Measurements from ENCODE around the gene DIDO1. TPM values are rescaled to one million over a fixed set of nuclear protein-coding genes. Genes with fewer than 3 reads are reported as not detected.

Gene DIDO1
- total and polyA plus RNA-seq, 9 of the 15 experiments (the other 6 are each of a cell fraction or from before 2014, with no cell fraction given): 4.4 to 46.8 (median 31.2) TPM

DNA sequence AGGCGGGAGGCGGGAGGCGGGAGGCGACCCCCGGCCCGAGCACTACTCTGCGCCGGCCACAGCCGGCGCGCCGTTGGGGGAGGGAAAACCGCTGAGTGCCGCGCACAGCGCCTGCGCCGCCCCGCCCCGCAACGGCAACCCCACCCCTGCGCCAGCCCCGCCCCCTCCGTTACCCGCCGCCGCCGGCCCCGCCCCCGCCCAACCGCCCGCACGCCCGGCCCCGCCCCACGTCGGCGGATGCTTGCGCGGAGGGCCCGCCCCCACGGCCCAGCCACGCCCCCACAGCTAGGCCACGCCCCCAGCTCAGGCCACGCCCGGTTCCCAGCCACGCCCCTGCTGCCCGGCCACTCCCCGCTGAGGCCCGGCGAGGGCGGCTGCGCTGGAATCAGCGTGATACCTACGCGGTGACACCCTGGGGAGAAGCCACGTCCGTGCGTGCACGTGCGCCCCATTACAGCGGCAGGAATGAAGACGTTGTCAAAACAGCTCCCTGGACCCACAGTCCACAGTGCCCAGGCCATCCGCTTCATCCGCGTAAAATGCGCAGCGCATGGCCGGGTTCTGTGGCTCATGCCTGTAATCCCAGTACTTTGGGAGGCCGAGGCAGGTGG lies 64.5 kb downstream of the DIDO1 start, which contains the start of gene TCFL5 (continued):
- TF ChIP-seq PML (IDR thresholded peaks at IDR 0.05; ENCODE audit: low read length) (no peak), ZBTB40 (IDR thresholded peaks at IDR 0.05) (peak; percentile 51; the same call in 1 of the 2 replicates), ZBTB40 (CRISPR knock-in tag; IDR thresholded peaks at IDR 0.05) (no peak), RBM14 (IDR thresholded peaks at IDR 0.05; ENCODE audit: borderline replicate concordance, insufficient read depth, low read depth, low read length) (no peak), GABPB1 (CRISPR knock-in tag; IDR thresholded peaks at IDR 0.05) (peak; percentile 55; the same call in 1 of the 2 replicates), ZNF766 (CRISPR knock-in tag; conservative IDR thresholded peaks at IDR 0.05) (no peak), L3MBTL2 (IDR thresholded peaks at IDR 0.05) (peak; percentile 100), PRPF4 (IDR thresholded peaks at IDR 0.05; ENCODE audit: insufficient read depth, low read depth, low read length, poor library complexity, severe bottlenecking) (no peak), SOX6 (IDR thresholded peaks at IDR 0.05) (peak; percentile 31; the same call in 1 of the 2 replicates), ELF2 (CRISPR knock-in tag; IDR thresholded peaks at IDR 0.05) (no peak), PTBP1 (IDR thresholded peaks at IDR 0.05; ENCODE audit: low read depth, low read length) (no peak)
- TF ChIP-seq, protein P1, sequence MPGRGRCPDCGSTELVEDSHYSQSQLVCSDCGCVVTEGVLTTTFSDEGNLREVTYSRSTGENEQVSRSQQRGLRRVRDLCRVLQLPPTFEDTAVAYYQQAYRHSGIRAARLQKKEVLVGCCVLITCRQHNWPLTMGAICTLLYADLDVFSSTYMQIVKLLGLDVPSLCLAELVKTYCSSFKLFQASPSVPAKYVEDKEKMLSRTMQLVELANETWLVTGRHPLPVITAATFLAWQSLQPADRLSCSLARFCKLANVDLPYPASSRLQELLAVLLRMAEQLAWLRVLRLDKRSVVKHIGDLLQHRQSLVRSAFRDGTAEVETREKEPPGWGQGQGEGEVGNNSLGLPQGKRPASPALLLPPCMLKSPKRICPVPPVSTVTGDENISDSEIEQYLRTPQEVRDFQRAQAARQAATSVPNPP (IDR thresholded peaks at IDR 0.05; ENCODE audit: borderline replicate concordance, insufficient read depth, insufficient read length): no peak
- TF ChIP-seq, protein P2, sequence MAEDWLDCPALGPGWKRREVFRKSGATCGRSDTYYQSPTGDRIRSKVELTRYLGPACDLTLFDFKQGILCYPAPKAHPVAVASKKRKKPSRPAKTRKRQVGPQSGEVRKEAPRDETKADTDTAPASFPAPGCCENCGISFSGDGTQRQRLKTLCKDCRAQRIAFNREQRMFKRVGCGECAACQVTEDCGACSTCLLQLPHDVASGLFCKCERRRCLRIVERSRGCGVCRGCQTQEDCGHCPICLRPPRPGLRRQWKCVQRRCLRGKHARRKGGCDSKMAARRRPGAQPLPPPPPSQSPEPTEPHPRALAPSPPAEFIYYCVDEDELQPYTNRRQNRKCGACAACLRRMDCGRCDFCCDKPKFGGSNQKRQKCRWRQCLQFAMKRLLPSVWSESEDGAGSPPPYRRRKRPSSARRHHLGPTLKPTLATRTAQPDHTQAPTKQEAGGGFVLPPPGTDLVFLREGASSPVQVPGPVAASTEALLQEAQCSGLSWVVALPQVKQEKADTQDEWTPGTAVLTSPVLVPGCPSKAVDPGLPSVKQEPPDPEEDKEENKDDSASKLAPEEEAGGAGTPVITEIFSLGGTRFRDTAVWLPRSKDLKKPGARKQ (CRISPR knock-in tag; IDR thresholded peaks at IDR 0.05): no peak
- TF ChIP-seq, protein P3, sequence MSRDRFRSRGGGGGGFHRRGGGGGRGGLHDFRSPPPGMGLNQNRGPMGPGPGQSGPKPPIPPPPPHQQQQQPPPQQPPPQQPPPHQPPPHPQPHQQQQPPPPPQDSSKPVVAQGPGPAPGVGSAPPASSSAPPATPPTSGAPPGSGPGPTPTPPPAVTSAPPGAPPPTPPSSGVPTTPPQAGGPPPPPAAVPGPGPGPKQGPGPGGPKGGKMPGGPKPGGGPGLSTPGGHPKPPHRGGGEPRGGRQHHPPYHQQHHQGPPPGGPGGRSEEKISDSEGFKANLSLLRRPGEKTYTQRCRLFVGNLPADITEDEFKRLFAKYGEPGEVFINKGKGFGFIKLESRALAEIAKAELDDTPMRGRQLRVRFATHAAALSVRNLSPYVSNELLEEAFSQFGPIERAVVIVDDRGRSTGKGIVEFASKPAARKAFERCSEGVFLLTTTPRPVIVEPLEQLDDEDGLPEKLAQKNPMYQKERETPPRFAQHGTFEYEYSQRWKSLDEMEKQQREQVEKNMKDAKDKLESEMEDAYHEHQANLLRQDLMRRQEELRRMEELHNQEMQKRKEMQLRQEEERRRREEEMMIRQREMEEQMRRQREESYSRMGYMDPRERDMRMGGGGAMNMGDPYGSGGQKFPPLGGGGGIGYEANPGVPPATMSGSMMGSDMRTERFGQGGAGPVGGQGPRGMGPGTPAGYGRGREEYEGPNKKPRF (IDR thresholded peaks at IDR 0.05; ENCODE audit: low read depth, low read length): no peak

Measured in K562 (cell line).